SU-DHL-6 (cell line): ENCODE measurements around the gene CS.

Experiments used
- H2AFZ ChIP-seq: fragments of 200-600 bp; sonication (generic); 2 replicates; pipeline ENCODE4 v1.6.1; 2014; ENCODE audit warnings: low read depth, mild to moderate bottlenecking, moderate library complexity, mixed read lengths, antibody characterized with exemption, low read length; ENCODE audit not compliant: severe bottlenecking
- H3F3A ChIP-seq: fragments of 200-600 bp; shearing (Covaris generic); 2 replicates; pipeline ENCODE4 v1.6.0; 2016; ENCODE audit warnings: antibody characterized with exemption, mild to moderate bottlenecking; ENCODE audit not compliant: insufficient read depth
- H3K27ac ChIP-seq: fragments of 200-600 bp; sonication (generic); 2 replicates; pipeline ENCODE4 v1.5.1; 2016; ENCODE audit warnings: low read depth, mild to moderate bottlenecking, low read length, moderate library complexity, mixed read lengths
- H3K27me3 ChIP-seq: fragments of 200-600 bp; sonication (generic), shearing (Covaris generic); 2 replicates; pipeline ENCODE4 v1.6.0; 2014; ENCODE audit warnings: mild to moderate bottlenecking, low read length
- H3K36me3 ChIP-seq: fragments of 200-600 bp; sonication (generic); 2 replicates; pipeline ENCODE4 v1.6.1; 2014; ENCODE audit warnings: mild to moderate bottlenecking, low read length, mixed read lengths
- H3K4me2 ChIP-seq: fragments of 300-600, 200-600 bp; shearing (Covaris generic), sonication (generic); 2 replicates; pipeline ENCODE4 v1.6.0; 2014; ENCODE audit warnings: low read length, low read depth, mild to moderate bottlenecking; ENCODE audit not compliant: poor library complexity, severe bottlenecking
- H3K4me3 ChIP-seq: fragments of 200-600 bp; sonication (generic); 2 replicates; pipeline ENCODE4 v1.5.1; 2014; ENCODE audit warnings: antibody characterized with exemption, low read length, mild to moderate bottlenecking, mixed read lengths; ENCODE audit not compliant: insufficient read depth, poor library complexity, severe bottlenecking
- H3K79me2 ChIP-seq: fragments of 200-600 bp; sonication (generic); 2 replicates; pipeline ENCODE4 v1.6.1; 2014; ENCODE audit warnings: mild to moderate bottlenecking, low read length, moderate library complexity; ENCODE audit not compliant: insufficient read depth
- H3K9ac ChIP-seq: fragments of 200-600 bp; sonication (generic); 2 replicates; pipeline ENCODE4 v1.7.0; 2014; ENCODE audit warnings: mild to moderate bottlenecking, low read length
- H3K9me2 ChIP-seq: fragments of 200-600 bp; sonication (generic); replicated peaks from 2 replicates; pipeline ENCODE4 v1.6.1; 2014; ENCODE audit warnings: low read length; ENCODE audit not compliant: insufficient read depth
- H3K9me3 ChIP-seq: fragments of 200-600 bp; sonication (generic); 2 replicates; pipeline ENCODE4 v1.6.1; 2014; ENCODE audit warnings: low read length, mixed read lengths; ENCODE audit not compliant: insufficient read depth
- H4K20me1 ChIP-seq: fragments of 200-600 bp; sonication (generic); 2 replicates; pipeline ENCODE4 v1.6.1; 2014; ENCODE audit warnings: low read depth, mild to moderate bottlenecking, antibody characterized with exemption, low read length, moderate library complexity, mixed read lengths
- EZH2phosphoT487 ChIP-seq: fragments of 200-600 bp; sonication (generic), shearing (Covaris generic); conservative IDR thresholded peaks from 2 replicates; pipeline ENCODE4 v1.6.1; 2018; ENCODE audit warnings: mild to moderate bottlenecking, antibody characterized with exemption, low read length, moderate library complexity, mixed read lengths
- TF ChIP-seq, protein P1 (sequence below): fragments of 200-600 bp; sonication (generic); IDR thresholded peaks from one replicate; pipeline ENCODE4 v1.5.1; 2017; ENCODE audit warnings: antibody characterized with exemption, mild to moderate bottlenecking, low read length, moderate library complexity; ENCODE audit not compliant: insufficient read depth, poor library complexity, severe bottlenecking

Gene CS

DNA sequence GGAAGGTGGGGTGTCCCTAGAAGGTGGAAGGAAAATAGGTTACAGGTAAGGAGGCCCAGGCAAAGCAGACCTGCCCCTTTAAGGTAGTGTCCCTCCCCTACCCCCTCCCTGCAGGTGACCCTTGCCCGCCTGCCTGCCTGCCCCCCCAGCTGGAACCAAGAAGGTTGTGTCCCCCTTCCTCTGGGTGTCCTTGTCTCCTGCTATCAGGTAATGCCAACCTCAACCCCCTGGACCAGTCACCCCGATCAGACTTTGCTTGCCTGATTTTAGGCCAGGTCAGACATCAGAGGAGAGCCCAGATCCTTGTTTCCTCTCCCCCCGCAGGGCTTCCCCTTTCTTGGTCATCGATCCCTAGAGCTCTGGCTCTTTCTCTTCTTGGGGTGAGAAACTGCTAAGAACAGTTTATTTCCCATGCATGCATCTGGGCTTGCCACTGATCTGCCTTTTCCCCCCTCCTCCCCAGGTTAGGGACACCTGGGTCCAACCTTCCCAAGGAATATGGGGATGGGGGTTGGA, 70.2 kb downstream of the CS start, which contains the start of gene SLC39A5:
SLC39A5 (plus strand) TSS at position 136 of the 516 bp plus-strand sequence. CDS start 1,224 bp downstream, outside the sequence.
- no peaks in the 10 kb centered on the region for H3K9me2 ChIP-seq
- no peak within 1 kb of the TSS for H3K4me3 ChIP-seq
- H3K9ac ChIP-seq = no peak within 1 kb of the TSS
- no peak within 1 kb of the TSS for H3K4me2 ChIP-seq
- H4K20me1 ChIP-seq = no peaks in the 10 kb centered on the region
- no peaks in the 10 kb centered on the region for H3K27me3 ChIP-seq
- TF ChIP-seq, protein P1, sequence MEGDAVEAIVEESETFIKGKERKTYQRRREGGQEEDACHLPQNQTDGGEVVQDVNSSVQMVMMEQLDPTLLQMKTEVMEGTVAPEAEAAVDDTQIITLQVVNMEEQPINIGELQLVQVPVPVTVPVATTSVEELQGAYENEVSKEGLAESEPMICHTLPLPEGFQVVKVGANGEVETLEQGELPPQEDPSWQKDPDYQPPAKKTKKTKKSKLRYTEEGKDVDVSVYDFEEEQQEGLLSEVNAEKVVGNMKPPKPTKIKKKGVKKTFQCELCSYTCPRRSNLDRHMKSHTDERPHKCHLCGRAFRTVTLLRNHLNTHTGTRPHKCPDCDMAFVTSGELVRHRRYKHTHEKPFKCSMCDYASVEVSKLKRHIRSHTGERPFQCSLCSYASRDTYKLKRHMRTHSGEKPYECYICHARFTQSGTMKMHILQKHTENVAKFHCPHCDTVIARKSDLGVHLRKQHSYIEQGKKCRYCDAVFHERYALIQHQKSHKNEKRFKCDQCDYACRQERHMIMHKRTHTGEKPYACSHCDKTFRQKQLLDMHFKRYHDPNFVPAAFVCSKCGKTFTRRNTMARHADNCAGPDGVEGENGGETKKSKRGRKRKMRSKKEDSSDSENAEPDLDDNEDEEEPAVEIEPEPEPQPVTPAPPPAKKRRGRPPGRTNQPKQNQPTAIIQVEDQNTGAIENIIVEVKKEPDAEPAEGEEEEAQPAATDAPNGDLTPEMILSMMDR = no peak
- no peak for TF ChIP-seq EZH2phosphoT487
- no peak within 1 kb of the TSS for H2AFZ ChIP-seq
- peaks cover 5% of the 10 kb centered on the region for H3K79me2 ChIP-seq
- no peak within 1 kb of the TSS for H3K27ac ChIP-seq
- no peaks in the 10 kb centered on the region for H3K9me3 ChIP-seq
- peaks cover 6% of the 10 kb centered on the region; the same call in 1 of the 2 replicates for H3F3A ChIP-seq
- no peaks in the 10 kb centered on the region for H3K36me3 ChIP-seq

DNA sequence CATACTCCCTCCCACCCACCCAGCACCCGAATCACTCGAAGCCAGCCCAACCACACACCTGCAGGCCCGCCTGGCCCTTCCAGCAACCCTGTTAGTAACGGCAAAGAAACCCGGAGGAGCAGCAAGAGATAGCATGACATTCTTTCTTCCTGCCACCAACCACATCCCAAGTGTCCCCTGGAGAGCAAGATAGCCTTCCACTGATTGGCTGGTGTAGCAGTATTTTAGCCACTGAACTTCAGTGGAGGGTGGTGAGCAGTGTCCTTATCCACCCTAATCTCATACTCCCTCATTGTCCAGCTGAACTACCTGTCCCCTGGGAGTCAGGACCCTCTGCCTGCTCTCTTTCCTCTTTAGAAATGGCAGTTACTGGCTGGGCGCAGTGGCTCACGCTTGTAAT, 71.0 kb downstream of the CS start:
- Histone ChIP-seq H3K36me3 (no peaks in the 10 kb centered on the region), H3K27me3 (no peaks in the 10 kb centered on the region), H3K9me3 (no peaks in the 10 kb centered on the region), H4K20me1 (no peaks in the 10 kb centered on the region), H3K9ac (no peak overlapping the region), H3F3A (peaks cover 6% of the 10 kb centered on the region; the same call in 1 of the 2 replicates), H3K4me3 (no peak overlapping the region), H3K79me2 (peaks cover 11% of the 10 kb centered on the region), H3K27ac (no peak overlapping the region), H3K9me2 (no peaks in the 10 kb centered on the region), H2AFZ (no peak overlapping the region), H3K4me2 (no peak overlapping the region)
- TF ChIP-seq, protein P1 = no peak
- TF ChIP-seq EZH2phosphoT487 = no peak

DNA sequence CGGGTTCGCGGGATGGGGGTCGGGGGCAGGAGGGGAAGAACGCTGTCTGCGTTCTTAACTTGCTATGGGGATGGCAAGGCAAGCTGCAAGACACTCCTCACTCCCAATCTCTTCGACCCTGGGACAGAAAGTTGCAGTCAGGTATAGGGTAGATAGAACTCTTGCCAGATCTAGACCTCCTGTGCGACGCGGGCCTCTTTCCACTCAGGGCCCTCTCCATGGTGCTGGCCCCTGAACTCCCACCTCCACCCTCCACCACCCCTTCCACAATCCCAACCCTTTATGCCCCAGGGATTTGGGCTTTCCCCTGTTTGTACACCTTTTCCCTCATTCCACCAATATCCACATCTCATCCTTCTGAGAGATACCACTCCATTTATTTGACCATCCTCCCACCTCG, 75.2 kb downstream of the CS start:
- no peaks in the 10 kb centered on the region for H4K20me1 ChIP-seq
- peaks cover 28% of the 10 kb centered on the region for H3K79me2 ChIP-seq
- H3K27ac ChIP-seq = peak overlapping the region; percentile 53
- no peaks in the 10 kb centered on the region for H3K9me3 ChIP-seq
- no peaks in the 10 kb centered on the region for H3K9me2 ChIP-seq
- TF ChIP-seq, protein P1 = no peak
- TF ChIP-seq EZH2phosphoT487 = no peak
- H3F3A ChIP-seq = peaks cover 6% of the 10 kb centered on the region
- no peak overlapping the region for H2AFZ ChIP-seq
- peak overlapping the region; percentile 96 for H3K4me2 ChIP-seq
- H3K36me3 ChIP-seq = no peaks in the 10 kb centered on the region
- H3K9ac ChIP-seq = peak overlapping the region; percentile 96
- H3K4me3 ChIP-seq = peak overlapping the region; percentile 87
- no peaks in the 10 kb centered on the region for H3K27me3 ChIP-seq
